ENCODE measurements around the gene SCRN2. TPM values are rescaled to one million over a fixed set of nuclear protein-coding genes. Genes with fewer than 3 reads are reported as not detected.

The SCRN2 gene
- total RNA-seq, 1 donor from 2014 or later = 25.4 TPM

- no peak overlapping the region for H3K4me3 Mint-ChIP-seq (ENCODE audit: unreplicated experiment)
- no peaks in the 10 kb centered on the region for H3K9me3 Mint-ChIP-seq (ENCODE audit: unreplicated experiment)
- no peak overlapping the region for H3K27ac Mint-ChIP-seq (ENCODE audit: unreplicated experiment)
- H3K27me3 Mint-ChIP-seq (ENCODE audit: unreplicated experiment) = peaks cover 11% of the 10 kb centered on the region
- H3K36me3 Mint-ChIP-seq (ENCODE audit: unreplicated experiment) = peaks cover 32% of the 10 kb centered on the region
- no peak for TF ChIP-seq CTCF (IDR thresholded peaks at IDR 0.05)
- DNase-seq (ENCODE audit: extremely low spot score, unreplicated experiment) = no peak
- H3K4me1 Mint-ChIP-seq (ENCODE audit: unreplicated experiment) = peaks cover 21% of the 10 kb centered on the region
These were observed 33.7 kb downstream of the SCRN2 start for GRCh38 chr17:47807421-47807820.

GRCh38 chr17:47806913-47807255 lies 34.2 kb downstream of the SCRN2 start:
- Mint-ChIP-seq H3K36me3 (ENCODE audit: unreplicated experiment) (peaks cover 30% of the 10 kb centered on the region), H3K4me3 (ENCODE audit: unreplicated experiment) (no peak overlapping the region), H3K9me3 (ENCODE audit: unreplicated experiment) (no peaks in the 10 kb centered on the region), H3K4me1 (ENCODE audit: unreplicated experiment) (peaks cover 21% of the 10 kb centered on the region), H3K27me3 (ENCODE audit: unreplicated experiment) (peaks cover 11% of the 10 kb centered on the region), H3K27ac (ENCODE audit: unreplicated experiment) (no peak overlapping the region)
- DNase-seq (ENCODE audit: extremely low spot score, unreplicated experiment) = no peak
- no peak for TF ChIP-seq CTCF (IDR thresholded peaks at IDR 0.05)

GRCh38 chr17:47806026-47806912 lies 34.8 kb downstream of the SCRN2 start:
- peaks cover 11% of the 10 kb centered on the region for H3K27me3 Mint-ChIP-seq (ENCODE audit: unreplicated experiment)
- H3K9me3 Mint-ChIP-seq (ENCODE audit: unreplicated experiment) = no peaks in the 10 kb centered on the region
- peaks cover 17% of the 10 kb centered on the region for H3K4me1 Mint-ChIP-seq (ENCODE audit: unreplicated experiment)
- TF ChIP-seq CTCF (IDR thresholded peaks at IDR 0.05) = no peak
- no peak overlapping the region for H3K27ac Mint-ChIP-seq (ENCODE audit: unreplicated experiment)
- no peak for DNase-seq (ENCODE audit: extremely low spot score, unreplicated experiment)
- peaks cover 24% of the 10 kb centered on the region for H3K36me3 Mint-ChIP-seq (ENCODE audit: unreplicated experiment)
- H3K4me3 Mint-ChIP-seq (ENCODE audit: unreplicated experiment) = no peak overlapping the region

- Mint-ChIP-seq H3K27ac (ENCODE audit: unreplicated experiment) (no peak overlapping the region), H3K9me3 (ENCODE audit: unreplicated experiment) (no peaks in the 10 kb centered on the region), H3K4me1 (ENCODE audit: unreplicated experiment) (no peaks in the 10 kb centered on the region), H3K27me3 (ENCODE audit: unreplicated experiment) (peaks cover 15% of the 10 kb centered on the region), H3K4me3 (ENCODE audit: unreplicated experiment) (no peak overlapping the region), H3K36me3 (ENCODE audit: unreplicated experiment) (peaks cover 14% of the 10 kb centered on the region)
- TF ChIP-seq CTCF (IDR thresholded peaks at IDR 0.05) = no peak
- no peak for DNase-seq (ENCODE audit: extremely low spot score, unreplicated experiment)
These were observed 36.6 kb downstream of the SCRN2 start for GRCh38 chr17:47804461-47804860.

- no peaks in the 10 kb centered on the region for H3K9me3 Mint-ChIP-seq (ENCODE audit: unreplicated experiment)
- TF ChIP-seq CTCF (IDR thresholded peaks at IDR 0.05) = no peak
These were observed 37.3 kb downstream of the SCRN2 start for GRCh38 chr17:47803751-47804150.

More at GRCh38 chr17:47803751-47804150, 37.3 kb downstream of the SCRN2 start:
- no peak for DNase-seq (ENCODE audit: extremely low spot score, unreplicated experiment)
- no peak overlapping the region for H3K27ac Mint-ChIP-seq (ENCODE audit: unreplicated experiment)
- H3K4me1 Mint-ChIP-seq (ENCODE audit: unreplicated experiment) = no peaks in the 10 kb centered on the region
- H3K27me3 Mint-ChIP-seq (ENCODE audit: unreplicated experiment) = peaks cover 15% of the 10 kb centered on the region
- H3K4me3 Mint-ChIP-seq (ENCODE audit: unreplicated experiment) = no peak overlapping the region
- peaks cover 14% of the 10 kb centered on the region for H3K36me3 Mint-ChIP-seq (ENCODE audit: unreplicated experiment)

All from osteocyte (in vitro differentiated cells).